Activated CD4-positive, alpha-beta T cell treated with anti-CD3 and anti-CD28 coated beads, Interleukin-2, amount 50 U/mL, for 48 hours (primary cell): Measurements from ENCODE around the gene C12orf60.

Experiments used
- DNase-seq, 2 experiments: peaks; one replicate each; pipeline ENCODE4 v3.0.0-alpha.2; 2020

Gene C12orf60

DNA sequence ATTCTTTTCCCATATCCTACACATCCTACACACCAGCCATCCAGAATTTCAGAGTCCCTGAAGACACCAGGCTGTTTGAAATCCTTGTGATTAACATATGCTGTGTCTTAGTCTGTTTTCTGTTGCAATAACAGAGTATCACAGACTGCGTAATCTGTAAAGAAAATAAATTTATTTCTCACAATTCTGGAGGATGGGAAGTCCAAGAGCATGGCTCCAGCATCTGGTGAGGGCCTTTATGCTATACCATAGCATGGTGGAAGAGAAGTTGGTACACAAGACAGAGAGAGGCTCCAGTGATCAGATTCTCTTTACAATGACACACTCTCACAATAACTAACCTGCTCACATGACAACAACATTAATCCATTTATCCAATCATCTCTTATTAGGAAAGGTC lies 35.8 kb downstream of the C12orf60 start:
- no peak for DNase-seq

GRCh38 chr12:14840616-14841015 lies 37.1 kb downstream of the C12orf60 start:
- no peak for DNase-seq

DNA sequence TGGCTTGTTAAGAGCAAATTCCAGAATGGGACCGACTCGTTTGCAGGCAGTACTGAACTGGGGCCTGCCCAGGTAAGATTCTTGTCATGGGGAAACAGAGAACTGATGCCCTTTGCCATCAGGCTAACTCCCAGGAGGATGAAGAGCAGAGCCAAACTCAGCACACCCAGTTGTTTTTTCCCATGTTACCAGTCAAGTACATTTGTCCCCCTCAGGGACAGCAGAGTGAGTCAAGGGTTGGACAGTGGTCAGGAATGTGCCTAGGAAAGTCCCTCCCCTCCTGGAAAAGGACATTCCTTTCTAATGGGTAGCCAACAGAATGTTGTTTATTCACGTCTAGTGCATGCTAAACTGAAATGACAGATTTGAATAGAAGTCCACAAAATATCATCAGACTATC lies 38.3 kb downstream of the C12orf60 start:
- DNase-seq, result no peak

- no peak for DNase-seq
Observed at GRCh38 chr12:14842315-14842714, 38.8 kb downstream of the C12orf60 start.

DNA sequence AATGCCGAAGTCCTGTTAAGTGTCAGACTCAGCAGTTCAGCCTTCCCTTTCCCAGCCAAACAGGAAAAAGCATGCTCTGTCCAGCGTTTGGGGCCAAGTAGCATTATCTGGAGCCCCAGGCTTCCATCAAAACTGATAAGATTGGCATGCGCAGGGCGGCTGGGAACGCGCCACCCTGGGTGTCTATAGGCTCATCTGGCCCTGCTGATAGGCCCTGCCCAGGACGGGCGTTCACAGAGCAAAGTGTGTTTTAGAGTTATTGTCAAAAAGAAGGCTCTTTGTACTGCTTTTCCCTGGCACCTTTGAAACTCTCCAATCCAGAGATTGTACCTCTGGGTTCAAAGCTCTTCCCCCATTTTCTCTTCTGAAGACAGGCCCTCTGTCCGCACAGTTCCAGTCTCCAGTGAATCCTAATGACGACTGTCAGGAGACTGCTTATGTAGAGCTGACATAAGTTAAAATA lies 40.0 kb downstream of the C12orf60 start, which contains the start of gene ART4:
ART4 (minus strand) TSS at position 102 of the 463 bp plus-strand sequence. CDS start 413 bp downstream, outside the sequence.
- DNase-seq, result no peak

DNA sequence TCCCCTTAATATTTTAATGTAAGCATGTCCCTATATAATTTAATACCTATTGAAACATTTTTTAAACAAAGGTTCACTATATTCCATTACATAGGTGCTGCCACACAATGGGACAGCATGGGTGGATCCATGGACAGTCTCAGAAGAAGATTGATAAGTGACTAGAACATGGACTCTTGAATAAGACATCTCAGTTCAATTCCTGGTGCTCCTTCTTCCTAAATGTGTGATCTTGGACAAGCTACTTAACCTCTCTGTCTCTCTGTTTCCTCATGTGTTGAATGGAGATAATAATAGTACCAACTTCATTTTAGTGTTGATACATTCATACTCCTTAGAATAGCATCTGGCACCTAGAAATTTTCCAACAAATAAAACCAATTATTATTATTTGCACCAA lies 40.9 kb downstream of the C12orf60 start:
- no peak for DNase-seq

GRCh38 chr12:14845350-14845750 lies 41.9 kb downstream of the C12orf60 start:
- peak; percentile 33 to 46 for DNase-seq

DNA sequence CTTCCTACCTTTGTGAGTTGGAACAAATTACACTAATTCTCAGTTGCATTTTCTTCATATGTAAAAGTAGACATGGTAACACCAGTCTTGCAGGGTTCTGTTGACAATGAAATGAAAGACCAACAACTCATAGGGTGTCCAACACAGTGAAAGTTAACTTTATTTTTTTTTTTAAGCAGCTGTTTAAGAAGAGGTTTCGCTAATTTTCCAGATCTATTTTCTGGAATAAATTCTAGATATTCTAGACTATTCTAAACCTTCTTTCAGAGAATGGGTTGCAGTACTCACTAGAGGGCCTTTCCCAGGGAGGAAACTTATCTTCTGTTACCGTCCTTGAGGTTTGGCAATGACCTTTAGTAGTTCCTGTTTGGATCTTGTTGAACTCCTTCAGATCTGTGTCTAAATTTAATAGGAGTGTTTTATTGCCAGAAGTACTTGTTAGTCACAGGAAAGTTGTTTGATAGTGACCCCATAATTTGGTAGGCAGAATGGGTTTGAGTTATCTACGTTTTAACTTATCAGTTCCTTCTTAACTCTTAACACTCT lies 42.6 kb downstream of the C12orf60 start:
- DNase-seq, result no peak

DNA sequence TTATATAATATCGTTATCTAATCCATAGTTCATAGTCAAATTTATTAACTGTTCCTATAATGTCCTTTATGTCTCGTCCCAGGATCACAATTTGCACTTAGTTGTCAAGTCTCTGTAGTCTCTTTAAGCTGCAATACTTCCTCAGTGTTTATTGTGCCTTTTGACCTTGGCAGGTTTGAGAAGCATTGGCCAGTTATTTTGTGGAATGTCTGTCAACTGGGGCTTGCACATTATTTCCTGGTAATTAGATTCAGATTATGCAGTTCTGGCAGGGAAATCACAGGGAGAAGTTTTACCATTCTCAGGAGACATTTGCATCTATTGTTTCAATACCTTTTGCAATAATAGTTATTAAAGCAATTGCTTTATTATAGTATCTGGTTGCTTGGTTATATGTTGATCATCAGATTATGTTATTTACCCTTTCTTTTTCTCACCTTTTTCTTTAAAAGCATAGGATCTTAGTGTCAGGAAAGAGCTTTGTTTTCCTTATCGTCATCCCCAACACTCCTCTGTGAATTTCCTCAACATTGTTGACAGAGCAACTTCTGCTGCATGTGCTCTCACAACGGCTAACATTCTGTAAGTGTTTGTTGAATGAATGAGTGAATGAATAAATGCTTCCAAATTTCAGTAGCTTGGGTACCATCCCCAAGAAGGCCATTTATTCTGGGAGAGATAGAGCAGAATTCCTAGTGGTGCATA lies 43.6 kb downstream of the C12orf60 start:
- DNase-seq, result no peak

- no peak for DNase-seq
Observed at GRCh38 chr12:14849661-14850060, 46.2 kb downstream of the C12orf60 start.

DNA sequence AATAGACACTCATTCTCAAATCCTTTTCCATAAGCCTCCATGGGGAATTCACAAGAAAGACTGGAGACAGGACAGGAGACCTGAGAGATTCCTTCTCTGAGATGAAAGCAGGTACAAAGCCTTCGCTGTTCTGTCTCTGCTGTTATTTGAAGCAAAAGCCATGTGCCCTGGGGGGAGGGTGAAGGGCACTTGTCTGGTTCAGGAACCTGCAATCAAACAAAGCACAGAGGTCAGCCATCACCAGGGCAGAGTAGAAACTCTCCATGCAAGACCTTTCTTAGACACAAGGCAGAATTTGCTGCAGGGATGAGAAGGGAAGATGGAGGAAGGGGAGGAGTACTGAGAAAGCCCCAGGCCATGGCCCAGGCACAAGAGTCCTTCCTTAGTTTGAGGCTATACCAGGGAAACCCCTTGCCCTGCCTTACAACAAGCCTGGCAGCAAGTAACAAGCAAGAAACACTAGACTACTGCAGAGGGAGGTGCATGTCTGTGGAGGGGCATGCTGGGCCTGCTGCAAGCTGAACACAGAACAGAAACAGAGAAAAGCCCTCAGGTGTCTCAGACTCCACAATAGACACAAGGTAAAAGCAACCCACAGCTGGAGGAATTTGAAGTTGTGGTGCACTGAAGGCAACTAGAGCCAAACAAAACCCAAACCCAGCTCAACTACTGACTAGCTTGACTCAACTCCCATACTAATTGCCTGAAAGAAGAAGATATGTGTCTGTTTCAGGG lies 47.6 kb downstream of the C12orf60 start:
- no peak for DNase-seq

DNA sequence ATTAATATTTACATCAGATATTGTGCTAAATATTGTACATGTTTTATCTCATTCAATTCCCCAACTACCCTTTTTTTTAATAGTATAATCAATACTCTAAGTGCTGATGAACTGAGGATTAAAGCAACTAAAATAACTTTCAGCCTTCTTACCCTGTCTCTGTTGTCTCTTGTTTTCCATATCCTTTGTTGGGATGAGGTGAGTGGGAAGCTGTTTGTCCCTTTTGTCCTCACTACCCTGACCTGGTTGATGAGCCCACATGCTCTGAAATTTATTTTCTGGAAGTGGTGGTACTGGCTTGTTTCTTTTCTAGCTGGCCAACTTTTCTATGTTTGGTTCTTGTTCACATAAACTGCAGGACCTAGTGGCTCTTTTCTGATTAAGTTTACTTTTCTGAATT lies 49.4 kb downstream of the C12orf60 start:
- no peak for DNase-seq

- DNase-seq, result no peak
Observed at GRCh38 chr12:14853961-14854360, 50.5 kb downstream of the C12orf60 start.

- DNase-seq, result no peak
Observed at GRCh38 chr12:14854586-14855183, 51.2 kb downstream of the C12orf60 start.

DNA sequence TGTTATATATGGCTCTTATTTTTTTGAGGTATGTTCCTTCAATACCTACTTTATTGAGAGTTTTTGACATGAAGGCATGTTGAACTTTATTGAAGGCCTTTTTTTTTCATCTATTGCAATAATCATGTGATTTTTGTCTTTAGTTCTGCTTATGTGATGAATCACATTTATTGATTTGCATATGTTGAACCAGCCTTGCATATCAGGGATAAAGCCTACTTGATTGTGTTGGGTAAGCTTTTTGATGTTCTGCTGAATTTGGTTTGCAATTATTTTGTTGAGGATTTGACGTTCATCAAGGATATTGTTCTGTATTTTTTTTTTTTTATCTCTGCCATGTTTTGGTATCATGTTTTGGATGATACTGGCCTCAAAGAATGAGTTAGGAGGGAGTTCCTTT lies 55.0 kb downstream of the C12orf60 start:
- DNase-seq, result no peak

DNA sequence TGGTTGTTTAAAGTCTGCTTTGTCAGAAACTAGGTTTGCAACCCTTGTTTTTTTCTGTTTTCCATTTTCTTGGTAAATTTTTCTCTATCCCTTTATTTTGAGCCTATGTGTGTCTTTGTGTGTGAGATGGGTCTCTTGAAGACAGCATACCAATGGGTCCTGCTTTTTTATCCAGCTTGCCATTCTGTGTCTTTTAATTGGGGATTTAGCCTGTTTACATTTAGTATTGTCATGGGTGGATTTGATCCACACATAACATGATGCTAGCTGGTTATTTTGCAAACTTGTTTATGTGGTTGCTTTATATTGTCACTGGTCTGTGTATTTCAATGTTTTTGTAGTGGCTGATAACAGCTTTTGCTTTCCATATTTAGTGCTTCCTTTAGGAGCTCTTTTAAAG lies 57.0 kb downstream of the C12orf60 start:
- no peak for DNase-seq

GRCh38 chr12:14868916-14869506 lies 65.5 kb downstream of the C12orf60 start:
- no peak for DNase-seq

DNA sequence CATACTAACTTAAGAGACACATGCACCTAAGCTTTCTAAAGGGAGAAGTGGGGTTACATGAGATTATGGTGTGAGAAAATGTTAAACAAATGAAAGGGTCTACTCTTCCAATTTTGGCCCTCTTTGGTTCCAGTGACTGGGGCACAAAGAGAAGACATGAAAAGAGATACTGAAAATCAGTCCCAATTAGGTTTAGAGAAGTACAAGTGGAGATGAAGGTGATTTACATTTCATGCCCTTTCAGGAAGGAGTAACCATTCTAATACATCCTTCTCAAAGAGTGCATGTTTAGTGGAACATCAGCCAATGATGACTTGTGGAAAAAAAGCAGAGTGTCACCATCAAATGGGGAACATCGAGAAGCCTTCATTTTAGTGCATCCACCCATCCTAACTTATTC lies 67.8 kb downstream of the C12orf60 start:
- DNase-seq, result no peak

- DNase-seq, result no peak
Observed at GRCh38 chr12:14871886-14872285, 68.4 kb downstream of the C12orf60 start.

GRCh38 chr12:14873440-14874185 lies 70.1 kb downstream of the C12orf60 start:
- no peak for DNase-seq
